HepG2 (cell line): Measurements from ENCODE around the gene GPR62. TPM values are rescaled to one million over a fixed set of nuclear protein-coding genes. Genes with fewer than 3 reads are reported as not detected.

Experiments used
- ATAC-seq: fragments of 200-7000 bp; cut with Tn5 transposase; 3 replicates; pipeline ENCODE4 v1.9.1; 2020; ENCODE audit warnings: mild to moderate bottlenecking, moderate library complexity
- BruUV-seq: library from RNA; stranded (reverse); fragments of 400-500 nt; replicated peaks from 2 replicates; lab custom pipeline; 2021; lab: Mats Ljungman, UMichigan
- CTCF ChIA-PET: fragments of 300-600 bp; formaldehyde crosslinking; extraction: SDS; loops from one replicate; lab custom pipeline; 2021; ENCODE audit warnings: low total read pairs, inconsistent platforms, low intra/inter-chr PET ratio; lab: Yijun Ruan, JAX
- POLR2A ChIA-PET: fragments of 350-600 bp; sonication (Branson Sonifier 250); formaldehyde crosslinking; loops from one replicate; lab custom pipeline; 2020; ENCODE audit warnings: antibody characterized with exemption, inconsistent platforms; lab: Yijun Ruan, JAX
- DNase-seq: peaks from one replicate; pipeline ENCODE4 v3.0.0-alpha.2; 2015; ENCODE audit warnings: low spot score
- FAIRE-seq: peaks from 3 replicates; lab custom pipeline; 2011; peaks lifted over from hg19 to GRCh38; lab: Jason Lieb, UNC
- H2AFZ ChIP-seq: one replicate; pipeline ENCODE4 v1.6.1; 2011; ENCODE audit warnings: low read length, inconsistent platforms
- H3K27ac ChIP-seq: fragments of 300-600 bp; 3 replicates; pipeline ENCODE4 v1.8.0; 2011; ENCODE audit warnings: mixed run types, mild to moderate bottlenecking, mixed read lengths, low read length, inconsistent platforms; ENCODE audit not compliant: insufficient read depth; ENCODE audit errors: extremely low read length
- H3K27me3 ChIP-seq, 2 experiments: fragments of 200-600 bp in 1 of 2; 2 replicates in 1 of 2; 3 replicates in 1 of 2; pipeline versions ENCODE4 v1.6.0 to v1.8.0; 2011; ENCODE audit warnings: low read length in 2 of 2, mild to moderate bottlenecking in 2 of 2, moderate library complexity in 2 of 2, inconsistent platforms in 1 of 2; ENCODE audit not compliant: insufficient read depth in 2 of 2, control insufficient read depth in 1 of 2
- H3K36me3 ChIP-seq, 2 experiments: fragments of 200-600 bp in 1 of 2; replicated peaks in 1 of 2; 2 replicates in 1 of 2; 3 replicates in 1 of 2; pipeline versions ENCODE4 v1.5.1 to v1.8.0; 2011; ENCODE audit warnings: low read length in 2 of 2, inconsistent platforms in 1 of 2; ENCODE audit not compliant: insufficient read depth in 2 of 2, control insufficient read depth in 1 of 2
- H3K4me1 ChIP-seq: 2 replicates; pipeline ENCODE4 v1.5.1; 2012; ENCODE audit warnings: low read length, inconsistent platforms; ENCODE audit not compliant: insufficient read depth
- H3K4me2 ChIP-seq: 2 replicates; pipeline ENCODE4 v1.6.0; 2011; ENCODE audit warnings: low read depth, low read length, inconsistent platforms
- H3K4me3 ChIP-seq, 3 experiments: fragments of 200-600 bp in 1 of 3; sonication (generic), shearing (Covaris generic) in 1 of 3; replicated peaks in 1 of 3; 2 replicates each; pipeline ENCODE4 v1.5.1; 2011 to 2016; ENCODE audit warnings: low read length in 3 of 3, inconsistent platforms in 2 of 3, low read depth in 2 of 3, mild to moderate bottlenecking in 2 of 3, control low read depth in 1 of 3, mixed read lengths in 1 of 3; ENCODE audit not compliant: insufficient read depth in 1 of 3
- H3K79me2 ChIP-seq: one replicate; pipeline ENCODE4 v1.6.1; 2011; ENCODE audit warnings: low read length, inconsistent platforms; ENCODE audit not compliant: insufficient read depth
- H3K9ac ChIP-seq: 2 replicates; pipeline ENCODE4 v1.6.0; 2011; ENCODE audit warnings: mild to moderate bottlenecking, low read depth, low read length, inconsistent platforms; ENCODE audit not compliant: insufficient read depth
- H3K9me3 ChIP-seq: 2 replicates; pipeline ENCODE4 v1.5.1; 2012; ENCODE audit warnings: mild to moderate bottlenecking, low read length
- H4K20me1 ChIP-seq: 2 replicates; pipeline ENCODE4 v1.6.0; 2011; ENCODE audit warnings: inconsistent platforms, mild to moderate bottlenecking, low read length, moderate library complexity; ENCODE audit not compliant: insufficient read depth
- AGO2 ChIP-seq: fragments of 200-400 bp; formaldehyde crosslinking; optimal IDR thresholded peaks from 2 replicates; pipeline ENCODE3; 2017; ENCODE audit warnings: mild to moderate bottlenecking, low read depth, low read length, moderate library complexity
- AKAP8 ChIP-seq: sonication (generic); formaldehyde crosslinking; IDR thresholded peaks from 2 replicates; pipeline ENCODE4 v1.5.1; 2020; ENCODE audit warnings: mild to moderate bottlenecking, missing genetic modification reagents
- FOXJ3 ChIP-seq: sonication (generic); formaldehyde crosslinking; IDR thresholded peaks from 2 replicates; pipeline ENCODE4 v1.4.0; 2020; ENCODE audit warnings: missing genetic modification reagents, mild to moderate bottlenecking, borderline replicate concordance
- HNRNPH1 ChIP-seq: fragments of 200-400 bp; formaldehyde crosslinking; optimal IDR thresholded peaks from 2 replicates; pipeline ENCODE3; 2017; ENCODE audit warnings: mild to moderate bottlenecking, low read depth, low read length
- KDM4B ChIP-seq: sonication (generic); formaldehyde crosslinking; IDR thresholded peaks from 2 replicates; pipeline ENCODE4 v1.4.0; 2020; ENCODE audit warnings: missing genetic modification reagents
- LCORL ChIP-seq, 2 experiments: fragments of 450-650 bp in 1 of 2; sonication (generic) in 1 of 2; formaldehyde crosslinking in 1 of 2; IDR thresholded peaks; 2 replicates each; pipeline versions ENCODE4 v1.5.0 to v1.6.1; 2017 to 2020; ENCODE audit warnings: antibody characterized with exemption in 1 of 2, missing genetic modification reagents in 1 of 2
- NR1H2 ChIP-seq: sonication (generic); formaldehyde crosslinking; IDR thresholded peaks from 2 replicates; pipeline ENCODE4 v1.8.1; 2022; ENCODE audit warnings: low read depth, missing genetic modification reagents, borderline replicate concordance
- NR3C1 ChIP-seq: sonication (generic); formaldehyde crosslinking; IDR thresholded peaks from 2 replicates; pipeline ENCODE4 v1.4.0; 2020; ENCODE audit warnings: missing genetic modification reagents
- POLR2A ChIP-seq, 2 experiments: IDR thresholded peaks; 2 replicates each; pipeline ENCODE4 v1.6.1; 2011; ENCODE audit warnings: low read depth in 2 of 2, low read length in 2 of 2, mild to moderate bottlenecking in 1 of 2, moderate library complexity in 1 of 2; ENCODE audit not compliant: insufficient read depth in 1 of 2
- POLR2AphosphoS5 ChIP-seq: IDR thresholded peaks from 2 replicates; pipeline ENCODE4 v1.6.1; 2012; ENCODE audit warnings: low read depth, low read length
- PPARG ChIP-seq: conservative IDR thresholded peaks from 2 replicates; pipeline ENCODE4 v1.6.1; 2016; ENCODE audit warnings: missing biosample characterization, missing genetic modification reagents
- RBFOX2 ChIP-seq: fragments of 200-400 bp; formaldehyde crosslinking; IDR thresholded peaks from 2 replicates; pipeline ENCODE4 v1.6.1; 2017; ENCODE audit warnings: low read depth, mild to moderate bottlenecking, low read length
- RFX5 ChIP-seq: IDR thresholded peaks from 2 replicates; pipeline ENCODE4 v1.6.1; 2011; ENCODE audit warnings: low read depth, low read length, improper control_type of control experiment
- SRSF9 ChIP-seq: fragments of 200-400 bp; formaldehyde crosslinking; IDR thresholded peaks from 2 replicates; pipeline ENCODE4 v1.6.1; 2018; ENCODE audit warnings: borderline replicate concordance, mild to moderate bottlenecking, low read depth, low read length; ENCODE audit not compliant: insufficient read depth, poor library complexity, severe bottlenecking
- ZBED4 ChIP-seq: sonication (generic); formaldehyde crosslinking; IDR thresholded peaks from 2 replicates; pipeline ENCODE4 v1.4.0; 2020; ENCODE audit warnings: missing genetic modification reagents, borderline replicate concordance
- ZNF337 ChIP-seq: sonication (generic); formaldehyde crosslinking; IDR thresholded peaks from 2 replicates; pipeline ENCODE4 v1.5.1; 2020; ENCODE audit warnings: missing genetic modification reagents, low read depth, mild to moderate bottlenecking, borderline replicate concordance
- ZNF776 ChIP-seq: sonication (generic); formaldehyde crosslinking; IDR thresholded peaks from 2 replicates; pipeline ENCODE4 v1.4.0; 2020; ENCODE audit warnings: mild to moderate bottlenecking, missing genetic modification reagents
- ZSCAN22 ChIP-seq: sonication (generic); formaldehyde crosslinking; IDR thresholded peaks from 2 replicates; pipeline ENCODE4 v1.4.0; 2020; ENCODE audit warnings: mild to moderate bottlenecking, missing genetic modification reagents
- WGBS: methylation state at CpG from one replicate; pipeline ENCODE4 v1.1.6; 2017; ENCODE audit warnings: low lambda C conversion rate; 5-methylcytosine and 5-hydroxymethylcytosine counted together
- in situ Hi-C: cut with HindIII; loops from 2 replicates; pipeline ENCODE4 v1.10.0; 2017; ENCODE audit warnings: low pct_unique_long_range_greater_than_20kb; ENCODE audit not compliant: extremely low pct_ligation_motif_present
- intact Hi-C: fragments of 100-400 bp; cut with micrococcal nuclease; formaldehyde crosslinking; loops from one replicate; pipeline ENCODE4 v1.10.0; 2022; ENCODE audit not compliant: unreplicated experiment
- polyA plus RNA-seq, 8 experiments: library from polyadenylated mRNA; depleted of rRNA in 3 of 8; stranded (reverse) in 7 of 8; unstranded in 1 of 8; fragments of >200 nt; fragmentation: Illumina TruSeq in 4 of 8; extraction: Trizol in 4 of 8; gene quantifications; 2 replicates each; pipeline versions ENCODE4 v1.2.1 to v1.2.3, GENCODE V29; 2011 to 2016; ENCODE audit warnings: low read depth in 4 of 8, missing spikeins in 1 of 8, mixed read lengths in 1 of 8; ENCODE audit not compliant: insufficient read depth in 1 of 8
- total RNA-seq, 5 experiments: library from RNA; depleted of rRNA; stranded (reverse); fragments of >200 nt; fragmentation: Illumina TruSeq; extraction: Trizol; gene quantifications; 2 replicates each; pipeline ENCODE4 v1.2.3, GENCODE V29; 2016; ENCODE audit warnings: low read depth in 1 of 5
- TF ChIP-seq, protein P1 (sequence below): sonication (generic); formaldehyde crosslinking; IDR thresholded peaks from 2 replicates; pipeline ENCODE4 v1.5.1; 2020; ENCODE audit warnings: missing genetic modification reagents, mild to moderate bottlenecking, borderline replicate concordance

The GPR62 gene
- total and polyA plus RNA-seq, 2 of the 13 experiments (the other 11 are each of a cell fraction or from before 2014, with no cell fraction given), result not detected

DNA sequence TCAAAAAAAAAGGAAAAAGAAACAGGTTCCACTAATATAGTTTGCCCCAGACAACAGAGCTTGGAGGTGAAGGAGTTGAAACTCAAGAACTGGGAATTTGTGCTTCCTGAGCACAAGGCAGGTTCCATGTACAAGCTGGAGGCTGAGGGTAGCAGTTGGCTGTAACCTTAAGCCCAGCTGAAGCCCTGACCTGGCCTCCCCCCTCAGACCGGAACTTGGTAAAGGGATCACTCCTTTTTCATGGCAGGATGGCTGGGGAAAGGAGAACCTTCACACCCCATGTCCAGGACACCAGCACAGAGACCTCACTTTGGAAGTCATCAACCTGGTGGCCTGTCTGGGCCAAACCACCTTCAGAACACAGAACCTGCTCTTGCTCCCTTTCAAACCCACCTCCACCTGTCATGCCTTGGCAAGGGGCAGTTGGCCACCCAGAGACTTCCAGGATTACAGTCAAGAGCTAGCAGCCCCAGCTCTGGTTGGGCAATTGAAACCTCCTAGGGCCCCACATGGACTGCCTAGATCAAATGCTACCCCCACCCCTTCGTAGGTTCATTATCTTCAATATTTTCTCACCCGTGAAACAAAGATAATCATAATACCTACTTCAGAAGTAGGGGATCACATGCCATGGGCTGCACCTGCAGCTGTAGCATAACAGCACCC lies 37.0 kb downstream of the GPR62 start:
- Histone ChIP-seq H3K4me2 (no peak overlapping the region), H3K27ac (peak overlapping the region; percentile 37), H3K36me3 (peaks cover 9 to 18% of the 10 kb centered on the region in 2 experiments), H3K79me2 (peaks cover 21% of the 10 kb centered on the region), H3K9ac (no peak overlapping the region), H3K4me3 (no peak overlapping the region), H3K9me3 (no peaks in the 10 kb centered on the region), H2AFZ (no peak overlapping the region), H4K20me1 (peaks cover 3% of the 10 kb centered on the region; the same call in 1 of the 2 replicates), H3K27me3 (no peaks in the 10 kb centered on the region; a peak in 1 of 5 replicates), H3K4me1 (peaks cover 45% of the 10 kb centered on the region)
- ATAC-seq (no peak; the same call in 2 of the 3 replicates), FAIRE-seq (no peak), DNase-seq (no peak)
- in situ Hi-C loops (no loop called here), intact Hi-C loops (no loop called here)
- BruUV-seq, result TSS peak; percentile 65
- ChIA-PET POLR2A (interaction anchor here (1.0 to 7.1 kb wide), 8 partner anchors 9 to 162 kb away, joined by 3 to 187 read pairs (median 9); partner anchors contain the start of genes ABHD14A, ABHD14B, ACY1 and PARP3), CTCF (no interaction called here)
- 97% methylated on average over 2 of the region's 3 CpGs for WGBS
- TF ChIP-seq RBFOX2 (peak; percentile 56), NR3C1 (CRISPR knock-in tag) (no peak), ZBED4 (no peak), PPARG (CRISPR knock-in tag) (no peak), ZNF337 (CRISPR knock-in tag) (no peak), AGO2 (peak; percentile 20), SRSF9 (no peak), FOXJ3 (CRISPR knock-in tag) (no peak), HNRNPH1 (peak; percentile 41), RFX5 (no peak), ZNF776 (CRISPR knock-in tag) (no peak), NR1H2 (CRISPR knock-in tag) (no peak), POLR2A (IDR thresholded peaks at IDR 0.05; ENCODE audit: insufficient read depth in 1 of 2, low read depth in 2 of 2, low read length in 2 of 2) (peak in 1 of 2 experiments; percentile 52; a peak in 2 of 4 replicates), AKAP8 (CRISPR knock-in tag) (peak; percentile 28; the same call in 1 of the 2 replicates), ZSCAN22 (CRISPR knock-in tag) (peak; percentile 93), LCORL (IDR thresholded peaks at IDR 0.05) (no peak), LCORL (CRISPR knock-in tag; IDR thresholded peaks at IDR 0.05) (no peak), POLR2AphosphoS5 (peak; percentile 24; the same call in 1 of the 2 replicates), KDM4B (CRISPR knock-in tag) (no peak)
- TF ChIP-seq, protein P1, sequence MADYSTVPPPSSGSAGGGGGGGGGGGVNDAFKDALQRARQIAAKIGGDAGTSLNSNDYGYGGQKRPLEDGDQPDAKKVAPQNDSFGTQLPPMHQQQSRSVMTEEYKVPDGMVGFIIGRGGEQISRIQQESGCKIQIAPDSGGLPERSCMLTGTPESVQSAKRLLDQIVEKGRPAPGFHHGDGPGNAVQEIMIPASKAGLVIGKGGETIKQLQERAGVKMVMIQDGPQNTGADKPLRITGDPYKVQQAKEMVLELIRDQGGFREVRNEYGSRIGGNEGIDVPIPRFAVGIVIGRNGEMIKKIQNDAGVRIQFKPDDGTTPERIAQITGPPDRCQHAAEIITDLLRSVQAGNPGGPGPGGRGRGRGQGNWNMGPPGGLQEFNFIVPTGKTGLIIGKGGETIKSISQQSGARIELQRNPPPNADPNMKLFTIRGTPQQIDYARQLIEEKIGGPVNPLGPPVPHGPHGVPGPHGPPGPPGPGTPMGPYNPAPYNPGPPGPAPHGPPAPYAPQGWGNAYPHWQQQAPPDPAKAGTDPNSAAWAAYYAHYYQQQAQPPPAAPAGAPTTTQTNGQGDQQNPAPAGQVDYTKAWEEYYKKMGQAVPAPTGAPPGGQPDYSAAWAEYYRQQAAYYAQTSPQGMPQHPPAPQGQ (CRISPR knock-in tag), result 0 out of 2 replicates have a peak, but pooled peaks have one; percentile 38
